ENCODE measurements around the gene EIF4E3. TPM values are rescaled to one million over a fixed set of nuclear protein-coding genes. Genes with fewer than 3 reads are reported as not detected.
A peak's percentile ranks its signal among the peaks of the same experiment; 100 is the strongest.

Gene EIF4E3
- total RNA-seq, 2 experiments from 2014 or later = 56.5 to 59.4 TPM

DNA sequence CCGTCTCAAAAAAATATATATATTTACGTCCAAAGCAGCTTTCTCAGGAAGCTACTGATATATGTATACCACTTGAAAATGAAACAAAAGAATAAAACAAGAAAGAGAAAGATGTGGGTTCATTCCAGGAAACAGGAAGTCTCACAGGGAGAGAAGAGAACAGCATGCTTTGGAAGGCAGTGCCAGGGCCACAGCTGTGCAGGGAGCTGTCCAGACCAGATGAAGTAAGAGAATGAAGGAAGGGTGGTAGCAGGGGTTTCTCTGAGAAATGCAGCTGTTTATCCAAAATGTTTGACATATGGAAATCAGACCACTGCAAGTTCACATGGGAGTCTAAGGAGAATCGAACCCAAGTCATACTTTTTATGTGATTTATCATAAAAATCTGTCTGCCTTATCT is 19.5 kb upstream of the EIF4E3 start:
- ChIA-PET CTCF (interaction anchor here (0.8 kb wide), 1 partner anchor 15 kb away, joined by 5 read pairs; no protein-coding TSS in a partner anchor), POLR2A (no interaction called here)
- Mint-ChIP-seq H3K27ac (no peak overlapping the region), H3K27me3 (ENCODE audit: low read depth) (peaks cover 7% of the 10 kb centered on the region), H3K9me3 (ENCODE audit: insufficient read depth) (peaks cover 41% of the 10 kb centered on the region), H3K4me3 (no peak overlapping the region), H3K4me1 (ENCODE audit: low read depth) (no peaks in the 10 kb centered on the region), H3K36me3 (ENCODE audit: low read depth) (peaks cover 10% of the 10 kb centered on the region)
- ATAC-seq (no peak), DNase-seq (no peak)

DNA sequence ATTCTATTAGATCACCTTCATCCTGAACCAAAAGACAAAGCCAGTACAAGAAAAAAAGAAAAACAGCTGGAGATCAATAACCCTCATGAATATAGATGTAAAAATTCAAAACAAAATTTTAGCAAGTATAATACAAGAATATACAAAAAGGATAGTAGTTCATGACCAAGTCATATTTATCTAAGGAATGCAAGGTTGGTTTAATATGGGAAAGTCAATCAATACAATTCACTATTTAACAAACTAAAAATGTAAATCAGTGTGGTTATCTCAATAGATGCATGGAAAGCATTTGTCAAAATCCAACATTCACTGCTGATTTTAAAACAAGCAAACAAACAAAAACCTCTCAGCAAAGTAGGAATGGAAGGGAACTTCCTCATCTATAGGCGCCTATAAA is 17.4 kb upstream of the EIF4E3 start:
- Mint-ChIP-seq H3K27me3 (ENCODE audit: low read depth) (peaks cover 8% of the 10 kb centered on the region), H3K36me3 (ENCODE audit: low read depth) (peaks cover 10% of the 10 kb centered on the region), H3K4me3 (no peak overlapping the region), H3K27ac (no peak overlapping the region), H3K9me3 (ENCODE audit: insufficient read depth) (peaks cover 45% of the 10 kb centered on the region), H3K4me1 (ENCODE audit: low read depth) (no peaks in the 10 kb centered on the region)
- DNase-seq = no peak
- ChIA-PET CTCF (interaction anchor here (2.0 kb wide), 1 partner anchor 12 kb away, joined by 7 read pairs; no protein-coding TSS in a partner anchor), POLR2A (no interaction called here)
- no peak for ATAC-seq

DNA sequence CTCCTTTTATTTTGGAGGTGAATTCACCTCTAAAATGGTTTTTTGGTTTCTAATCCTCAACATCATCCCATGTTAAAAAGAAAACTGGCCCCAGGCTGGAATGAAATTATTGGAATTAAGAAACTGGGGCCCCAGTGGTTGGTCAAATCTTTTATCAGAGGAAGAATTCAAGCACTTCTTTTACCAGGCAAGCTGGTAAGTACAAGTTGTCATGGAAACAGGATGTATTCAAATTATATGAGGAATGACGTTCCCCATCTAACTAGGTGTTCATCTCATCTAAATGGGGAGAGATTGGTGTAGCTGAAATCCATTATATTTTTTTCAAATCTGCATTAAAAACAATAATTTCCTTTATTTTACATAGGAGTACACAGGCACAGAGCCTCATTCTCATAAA is 9.7 kb upstream of the EIF4E3 start:
- Mint-ChIP-seq H3K4me1 (ENCODE audit: low read depth) (peaks cover 12% of the 10 kb centered on the region), H3K4me3 (no peak overlapping the region), H3K9me3 (ENCODE audit: insufficient read depth) (peaks cover 6% of the 10 kb centered on the region), H3K27me3 (ENCODE audit: low read depth) (peaks cover 20% of the 10 kb centered on the region), H3K36me3 (ENCODE audit: low read depth) (no peaks in the 10 kb centered on the region), H3K27ac (no peak overlapping the region)
- CTCF ChIA-PET = interaction anchor here (0.6 kb wide), 1 partner anchor 118 kb away, joined by 3 read pairs; no protein-coding TSS in a partner anchor
- ATAC-seq (no peak), DNase-seq (no peak)
- POLR2A ChIA-PET = no interaction called here

DNA sequence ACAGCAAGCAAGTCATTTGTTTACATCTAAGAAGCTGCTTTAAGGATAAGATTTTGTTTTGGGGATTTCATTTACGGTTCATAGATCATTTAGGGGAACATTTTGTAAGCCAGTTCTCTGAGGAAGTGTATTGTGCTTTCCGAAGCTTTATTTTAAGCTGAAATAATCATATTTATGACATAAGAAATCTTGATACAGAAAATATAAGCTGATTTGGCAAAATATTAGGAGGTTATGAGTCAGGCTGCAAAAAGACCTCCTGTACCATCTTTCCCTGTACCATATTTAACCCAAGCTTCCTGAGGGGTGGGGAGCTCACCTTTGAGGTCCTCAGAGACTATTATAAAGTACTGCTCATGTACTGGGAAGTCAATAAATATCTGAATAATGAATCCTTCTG is 8.1 kb upstream of the EIF4E3 start:
- no peak for ATAC-seq

DNA sequence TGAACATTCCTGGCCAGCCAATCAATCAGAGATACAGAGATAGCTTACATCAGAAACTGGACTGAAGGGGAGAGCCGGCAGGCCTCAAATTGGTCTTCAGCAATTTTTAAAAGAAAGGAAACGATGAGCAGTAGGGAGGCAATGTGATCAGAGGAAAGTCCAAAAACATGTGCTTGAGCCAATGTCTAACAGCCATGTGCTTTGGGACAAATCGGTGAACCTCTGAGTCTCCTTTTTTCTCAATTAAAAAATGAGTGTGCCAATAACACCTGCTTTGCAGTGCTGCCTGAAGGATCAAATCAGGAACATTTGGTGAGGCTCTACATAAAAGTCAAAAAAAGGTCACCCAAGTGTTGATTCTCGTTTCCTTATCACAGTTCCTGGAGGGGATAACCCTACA is 7.4 kb upstream of the EIF4E3 start:
- no peak overlapping the region for H3K4me3 Mint-ChIP-seq
- H3K4me1 Mint-ChIP-seq (ENCODE audit: low read depth) = peaks cover 27% of the 10 kb centered on the region
- DNase-seq (no peak), ATAC-seq (no peak)
- POLR2A ChIA-PET = no interaction called here
- H3K27me3 Mint-ChIP-seq (ENCODE audit: low read depth) = peaks cover 14% of the 10 kb centered on the region
- CTCF ChIA-PET = interaction anchor here (0.7 to 1.8 kb wide), 5 partner anchors 22 to 127 kb away, joined by 3 to 7 read pairs (median 6); no protein-coding TSS in a partner anchor
- H3K36me3 Mint-ChIP-seq (ENCODE audit: low read depth) = no peaks in the 10 kb centered on the region
- H3K27ac Mint-ChIP-seq = no peak overlapping the region
- peaks cover 2% of the 10 kb centered on the region for H3K9me3 Mint-ChIP-seq (ENCODE audit: insufficient read depth)

More for the DNA sequence above, 8.1 kb upstream of the EIF4E3 start:
- Mint-ChIP-seq H3K9me3 (ENCODE audit: insufficient read depth) (peaks cover 6% of the 10 kb centered on the region), H3K27ac (no peak overlapping the region), H3K27me3 (ENCODE audit: low read depth) (peaks cover 18% of the 10 kb centered on the region), H3K36me3 (ENCODE audit: low read depth) (no peaks in the 10 kb centered on the region), H3K4me1 (ENCODE audit: low read depth) (peaks cover 24% of the 10 kb centered on the region), H3K4me3 (no peak overlapping the region)
- no peak for DNase-seq
- ChIA-PET POLR2A (no interaction called here), CTCF (interaction anchor here (0.7 to 1.6 kb wide), 4 partner anchors 22 to 126 kb away, joined by 3 to 7 read pairs (median 4); no protein-coding TSS in a partner anchor)

DNA sequence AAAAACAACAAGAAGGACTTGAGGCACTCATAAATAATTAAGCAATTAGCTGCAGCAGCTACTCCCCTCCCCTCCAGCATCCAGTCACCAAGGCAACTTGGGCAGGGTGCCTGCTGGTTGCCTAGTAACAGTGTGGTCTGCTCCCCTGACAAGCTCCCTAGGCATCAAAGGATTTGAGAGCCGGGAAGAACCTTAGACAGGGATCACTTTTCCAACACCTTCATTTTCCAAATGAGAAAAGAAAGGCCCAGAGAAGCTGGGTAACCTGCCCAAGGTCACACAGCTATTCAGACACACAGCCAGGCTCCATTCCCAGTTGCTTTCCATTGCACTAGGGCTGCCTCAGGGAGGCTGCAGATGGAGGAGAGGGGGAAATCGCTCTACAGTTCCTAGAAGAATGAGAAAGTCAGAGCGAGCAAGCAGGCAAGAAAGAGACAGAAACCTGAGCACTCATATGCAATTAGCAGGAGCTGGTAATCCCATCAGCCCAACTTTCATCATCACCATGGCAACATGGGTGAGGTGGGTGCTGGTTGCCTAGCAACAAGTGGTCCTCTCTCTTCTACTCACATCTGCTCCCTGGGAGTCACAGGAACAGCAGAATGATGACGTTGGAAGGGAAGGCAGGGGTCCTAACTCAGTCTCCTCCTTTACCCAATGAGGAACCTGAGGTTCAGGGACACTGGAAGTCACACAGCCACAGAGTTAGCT is 3.6 kb upstream of the EIF4E3 start:
- peaks cover 43% of the 10 kb centered on the region for H3K4me1 Mint-ChIP-seq (ENCODE audit: low read depth)
- H3K4me3 Mint-ChIP-seq = no peak overlapping the region
- DNase-seq (no peak), ATAC-seq (no peak)
- ChIA-PET POLR2A (no interaction called here), CTCF (interaction anchor here (0.9 to 4.9 kb wide), 15 partner anchors 9 to 1094 kb away, joined by 3 to 70 read pairs (median 7); no protein-coding TSS in a partner anchor)
- H3K9me3 Mint-ChIP-seq (ENCODE audit: insufficient read depth) = no peaks in the 10 kb centered on the region
- peaks cover 2% of the 10 kb centered on the region for H3K27me3 Mint-ChIP-seq (ENCODE audit: low read depth)
- no peak overlapping the region for H3K27ac Mint-ChIP-seq
- H3K36me3 Mint-ChIP-seq (ENCODE audit: low read depth) = peaks cover 3% of the 10 kb centered on the region

DNA sequence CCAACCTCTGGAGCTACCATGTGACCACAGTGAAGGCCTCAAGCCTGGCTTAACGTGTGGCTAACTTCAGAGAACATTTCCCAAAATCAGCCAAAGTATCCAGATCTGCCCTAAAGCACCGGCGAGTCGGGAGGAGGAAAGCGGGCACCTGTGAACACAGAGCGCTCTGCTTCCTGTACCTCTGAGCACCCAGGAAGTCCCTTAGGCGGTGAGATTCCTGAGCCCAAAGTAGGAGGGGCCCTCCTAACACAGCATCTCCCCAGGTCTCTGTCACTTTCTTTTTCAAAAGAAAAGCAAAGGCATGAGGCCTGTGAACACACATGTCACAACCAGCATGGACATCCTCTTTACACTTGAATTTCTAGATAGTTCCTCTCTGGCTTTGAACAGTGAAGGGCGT is 944 bp upstream of the EIF4E3 start:
- H3K9me3 Mint-ChIP-seq (ENCODE audit: insufficient read depth) = no peaks in the 10 kb centered on the region
- POLR2A ChIA-PET = no interaction called here
- H3K4me3 Mint-ChIP-seq = peak overlapping the region; percentile 95
- H3K4me1 Mint-ChIP-seq (ENCODE audit: low read depth) = peaks cover 61% of the 10 kb centered on the region
- no peaks in the 10 kb centered on the region for H3K27me3 Mint-ChIP-seq (ENCODE audit: low read depth)
- H3K36me3 Mint-ChIP-seq (ENCODE audit: low read depth) = peaks cover 14% of the 10 kb centered on the region
- H3K27ac Mint-ChIP-seq = peak overlapping the region; percentile 96
- ATAC-seq = peak; percentile 37
- CTCF ChIA-PET = interaction anchor here (0.9 to 4.9 kb wide), 3 partner anchors 14 to 132 kb away, joined by 3 to 70 read pairs (median 3); no protein-coding TSS in a partner anchor
- DNase-seq = peak; percentile 66

DNA sequence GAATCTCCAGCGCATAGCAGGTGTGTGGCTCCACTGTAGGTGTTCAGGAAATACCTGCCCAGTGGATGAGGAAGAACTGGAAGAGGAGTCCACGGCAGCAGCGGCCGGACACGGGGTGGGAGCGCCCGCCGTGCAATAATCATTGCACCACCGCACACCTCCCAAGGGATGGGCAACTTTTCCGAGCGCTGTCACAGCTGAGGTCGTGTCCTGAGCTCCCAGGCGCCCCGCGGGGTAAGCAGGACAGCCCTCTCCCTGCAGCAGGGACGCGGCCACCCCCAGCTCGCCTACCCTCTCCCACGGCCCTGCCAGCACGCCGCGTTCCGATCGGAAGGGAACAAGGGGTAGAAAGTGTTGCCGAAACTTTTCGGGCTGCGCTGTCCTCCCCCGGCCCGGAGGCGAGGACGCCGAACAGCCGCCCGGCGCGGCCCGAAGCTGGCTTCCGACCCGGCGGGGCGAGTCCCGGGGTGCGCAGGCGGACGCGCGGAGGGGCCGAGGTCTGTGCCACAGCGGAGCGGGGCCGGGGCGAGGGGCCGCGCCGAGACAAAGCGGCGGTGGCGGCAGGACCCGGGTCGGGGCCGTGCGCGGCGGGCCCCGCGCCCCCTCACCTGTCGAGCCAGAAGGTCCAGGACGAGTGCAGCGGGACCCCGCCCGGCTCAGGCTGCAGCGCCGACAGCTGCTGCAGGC is 475 bp downstream of the EIF4E3 start:
- Mint-ChIP-seq H3K4me1 (ENCODE audit: low read depth) (peaks cover 59% of the 10 kb centered on the region), H3K27me3 (ENCODE audit: low read depth) (no peaks in the 10 kb centered on the region), H3K4me3 (peak overlapping the region; percentile 94), H3K9me3 (ENCODE audit: insufficient read depth) (no peaks in the 10 kb centered on the region), H3K36me3 (ENCODE audit: low read depth) (peaks cover 23% of the 10 kb centered on the region), H3K27ac (peak overlapping the region; percentile 92)
- CTCF ChIA-PET = interaction anchor here (0.8 to 6.1 kb wide), 6 partner anchors 13 to 1097 kb away, joined by 3 to 46 read pairs (median 4); no protein-coding TSS in a partner anchor
- POLR2A ChIA-PET = interaction anchor here (1.0 to 1.1 kb wide), 3 partner anchors 22 to 1124 kb away, joined by 3 to 4 read pairs (median 3); partner anchors contain the start of gene SHQ1
- DNase-seq = peak; percentile 45
- peak; percentile 43 for ATAC-seq

DNA sequence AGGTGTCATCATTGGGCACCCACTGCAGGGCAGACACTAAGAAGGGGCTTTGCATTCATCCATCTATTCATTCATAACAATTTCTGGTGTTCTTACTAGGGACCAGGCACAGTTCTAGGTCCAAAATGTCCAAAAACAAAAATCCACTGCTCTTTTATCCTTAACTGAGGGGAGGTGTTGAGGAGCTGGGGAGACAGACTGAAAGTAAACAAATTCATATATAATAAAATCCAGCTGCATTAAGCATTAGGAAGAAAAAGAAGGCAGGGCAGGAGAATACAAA is 1.1 kb downstream of the EIF4E3 start:
- peak overlapping the region; percentile 92 for H3K27ac Mint-ChIP-seq
- ATAC-seq = no peak
- POLR2A ChIA-PET = interaction anchor here (1.1 kb wide), 2 partner anchors 21 to 1125 kb away, joined by 3 to 4 read pairs; partner anchors contain the start of gene SHQ1
- CTCF ChIA-PET = interaction anchor here (0.8 to 6.1 kb wide), 5 partner anchors 13 to 1098 kb away, joined by 3 to 46 read pairs (median 5); no protein-coding TSS in a partner anchor
- no peak for DNase-seq
- H3K27me3 Mint-ChIP-seq (ENCODE audit: low read depth) = no peaks in the 10 kb centered on the region
- H3K4me1 Mint-ChIP-seq (ENCODE audit: low read depth) = peaks cover 57% of the 10 kb centered on the region
- H3K9me3 Mint-ChIP-seq (ENCODE audit: insufficient read depth) = no peaks in the 10 kb centered on the region
- peak overlapping the region; percentile 94 for H3K4me3 Mint-ChIP-seq
- peaks cover 27% of the 10 kb centered on the region for H3K36me3 Mint-ChIP-seq (ENCODE audit: low read depth)

DNA sequence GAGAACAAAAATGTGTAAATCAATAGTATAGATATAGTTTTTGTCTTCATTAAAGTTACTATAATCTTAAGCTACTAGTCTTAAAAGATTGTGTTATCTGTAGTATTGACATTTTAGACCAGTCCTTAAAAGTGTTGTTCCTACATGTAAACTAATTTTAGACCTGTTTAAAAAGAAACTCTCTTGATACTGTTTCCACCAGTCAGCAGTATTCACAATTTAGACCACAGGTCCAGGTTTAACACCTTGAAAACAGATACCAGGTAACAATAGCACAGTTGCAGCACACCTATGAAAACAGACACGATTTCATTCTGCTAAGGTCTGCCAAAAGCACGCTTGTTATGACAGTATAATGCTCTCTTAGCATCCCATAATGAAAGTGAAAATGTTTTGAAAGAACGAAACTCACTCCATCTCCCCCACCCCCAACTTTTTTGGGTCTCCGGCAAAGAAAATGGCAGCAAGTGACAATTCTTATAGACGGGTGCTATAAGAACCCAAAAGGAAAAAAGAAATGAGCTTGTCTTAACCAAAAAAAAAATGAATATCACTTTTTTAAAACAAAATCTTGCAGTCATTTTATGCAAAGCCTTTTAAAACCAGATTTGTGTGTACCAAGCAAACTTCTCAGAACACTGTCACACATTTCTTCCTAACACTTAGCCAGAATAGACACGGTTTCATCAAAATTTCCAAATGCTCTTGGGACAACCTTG is 1.6 kb downstream of the EIF4E3 start:
- Mint-ChIP-seq H3K36me3 (ENCODE audit: low read depth) (peaks cover 31% of the 10 kb centered on the region), H3K4me1 (ENCODE audit: low read depth) (peaks cover 59% of the 10 kb centered on the region), H3K27ac (peak overlapping the region; percentile 92), H3K9me3 (ENCODE audit: insufficient read depth) (no peaks in the 10 kb centered on the region), H3K4me3 (peak overlapping the region; percentile 94), H3K27me3 (ENCODE audit: low read depth) (no peaks in the 10 kb centered on the region)
- CTCF ChIA-PET = interaction anchor here (0.9 to 6.1 kb wide), 5 partner anchors 12 to 1099 kb away, joined by 3 to 46 read pairs (median 5); no protein-coding TSS in a partner anchor
- DNase-seq = peak; percentile 81
- peak; percentile 38 for ATAC-seq
- POLR2A ChIA-PET = interaction anchor here (1.1 kb wide), 2 partner anchors 21 to 1125 kb away, joined by 3 to 4 read pairs; partner anchors contain the start of gene SHQ1

DNA sequence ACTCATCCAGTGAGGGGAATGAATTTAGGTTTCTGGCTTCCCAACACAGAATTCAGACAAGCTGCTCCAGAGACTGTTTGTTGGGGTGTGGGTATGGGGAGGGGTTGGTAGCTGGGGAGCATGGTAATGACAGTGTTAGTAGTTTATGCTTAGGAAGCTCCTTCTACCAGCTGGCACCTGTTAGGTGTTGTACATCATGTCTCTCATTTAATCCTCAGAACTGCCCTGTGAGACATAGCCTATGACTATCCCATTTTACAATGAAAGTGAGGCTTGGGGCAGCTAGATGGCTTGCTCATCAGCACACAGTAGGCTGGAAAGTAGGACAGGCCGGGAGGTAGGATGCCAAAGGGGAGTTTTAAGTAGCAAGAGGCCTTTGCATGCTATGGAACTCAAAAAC is 2.5 kb downstream of the EIF4E3 start:
- Mint-ChIP-seq H3K4me3 (peak overlapping the region; percentile 94), H3K36me3 (ENCODE audit: low read depth) (peaks cover 36% of the 10 kb centered on the region), H3K4me1 (ENCODE audit: low read depth) (peaks cover 64% of the 10 kb centered on the region), H3K27ac (peak overlapping the region; percentile 96), H3K27me3 (ENCODE audit: low read depth) (no peaks in the 10 kb centered on the region), H3K9me3 (ENCODE audit: insufficient read depth) (no peaks in the 10 kb centered on the region)
- ChIA-PET POLR2A (no interaction called here), CTCF (interaction anchor here (1.0 to 6.1 kb wide), 3 partner anchors 11 to 153 kb away, joined by 4 to 46 read pairs (median 10); no protein-coding TSS in a partner anchor)
- no peak for DNase-seq
- no peak for ATAC-seq

Data from activated CD8-positive, alpha-beta T cell treated with anti-CD3 and anti-CD28 coated beads, Interleukin-2, amount 10 ng/mL, durations not matched to agents 7 days and 5 days (primary cell).